HepG2 (cell line): ENCODE results near the gene ATP11A. TPM values are rescaled to one million over a fixed set of nuclear protein-coding genes. Genes with fewer than 3 reads are reported as not detected.

ENCODE experiments used
- AHR ChIP-seq: IDR thresholded peaks from 2 replicates; pipeline ENCODE4 v1.6.1; 2018; ENCODE audit warnings: missing genetic modification reagents, missing compliant biosample characterization
- DMTF1 ChIP-seq: sonication (generic); formaldehyde crosslinking; IDR thresholded peaks from 2 replicates; pipeline ENCODE4 v1.4.0; 2020; ENCODE audit warnings: mild to moderate bottlenecking, missing genetic modification reagents
- ELF3 ChIP-seq: IDR thresholded peaks from 2 replicates; pipeline ENCODE4 v1.6.1; 2016; ENCODE audit warnings: missing genetic modification reagents, missing compliant biosample characterization
- MAZ ChIP-seq, 2 experiments: sonication (generic) in 1 of 2; formaldehyde crosslinking in 1 of 2; IDR thresholded peaks; 2 replicates each; pipeline versions ENCODE4 v1.5.0 to v1.6.1; 2012 to 2020; ENCODE audit warnings: low read depth in 2 of 2, mild to moderate bottlenecking in 2 of 2, borderline replicate concordance in 1 of 2, improper control_type of control experiment in 1 of 2, low read length in 1 of 2, missing genetic modification reagents in 1 of 2, moderate library complexity in 1 of 2
- MIER3 ChIP-seq: IDR thresholded peaks from 2 replicates; pipeline ENCODE4 v1.6.1; 2016; ENCODE audit warnings: missing compliant biosample characterization, borderline replicate concordance
- NFE2L2 ChIP-seq: fragments of 150-350 bp; IDR thresholded peaks from 2 replicates; pipeline ENCODE4 v1.6.1; 2014; ENCODE audit warnings: low read length
- PAF1 ChIP-seq: IDR thresholded peaks from 2 replicates; pipeline ENCODE4 v1.6.1; 2016; ENCODE audit warnings: missing genetic modification reagents, missing compliant biosample characterization
- PITX1 ChIP-seq: sonication (generic); formaldehyde crosslinking; IDR thresholded peaks from 2 replicates; pipeline ENCODE4 v1.5.1; 2020; ENCODE audit warnings: mild to moderate bottlenecking, missing genetic modification reagents
- ZBTB33 ChIP-seq: sonication (generic); formaldehyde crosslinking; IDR thresholded peaks from 2 replicates; pipeline ENCODE4 v1.4.0; 2020; ENCODE audit warnings: missing genetic modification reagents
- ZMYM4 ChIP-seq: sonication (generic); formaldehyde crosslinking; IDR thresholded peaks from 2 replicates; pipeline ENCODE4 v1.8.1; 2023; ENCODE audit warnings: mild to moderate bottlenecking, missing genetic modification reagents
- ZNF142 ChIP-seq: sonication (generic); formaldehyde crosslinking; IDR thresholded peaks from 2 replicates; pipeline ENCODE4 v1.4.0; 2020; ENCODE audit warnings: missing genetic modification reagents
- polyA plus RNA-seq, 8 experiments: library from polyadenylated mRNA; depleted of rRNA in 3 of 8; stranded (reverse) in 7 of 8; unstranded in 1 of 8; fragments of >200 nt; fragmentation: Illumina TruSeq in 4 of 8; extraction: Trizol in 4 of 8; gene quantifications; 2 replicates each; pipeline versions ENCODE4 v1.2.1 to v1.2.3, GENCODE V29; 2011 to 2016; ENCODE audit warnings: low read depth in 4 of 8, missing spikeins in 1 of 8, mixed read lengths in 1 of 8; ENCODE audit not compliant: insufficient read depth in 1 of 8
- total RNA-seq, 5 experiments: library from RNA; depleted of rRNA; stranded (reverse); fragments of >200 nt; fragmentation: Illumina TruSeq; extraction: Trizol; gene quantifications; 2 replicates each; pipeline ENCODE4 v1.2.3, GENCODE V29; 2016; ENCODE audit warnings: low read depth in 1 of 5

Gene ATP11A
- total and polyA plus RNA-seq, 2 of the 13 experiments (the other 11 are each of a cell fraction or from before 2014, with no cell fraction given): 18.4 to 20.1 TPM

GRCh38 chr13:112931028-112931934 lies 241.4 kb downstream of the ATP11A start (continued):
- TF ChIP-seq PITX1 (CRISPR knock-in tag) (no peak), MIER3 (CRISPR knock-in tag) (no peak), ELF3 (CRISPR knock-in tag) (0 out of 2 replicates have a peak, but pooled peaks have one; percentile 14), NFE2L2 (no peak), ZBTB33 (CRISPR knock-in tag) (no peak), PAF1 (no peak), DMTF1 (CRISPR knock-in tag) (no peak), MAZ (IDR thresholded peaks at IDR 0.05; ENCODE audit: borderline replicate concordance, low read depth, low read length) (no peak), MAZ (CRISPR knock-in tag; IDR thresholded peaks at IDR 0.05; ENCODE audit: low read depth) (0 out of 2 replicates have a peak, but pooled peaks have one; percentile 21), AHR (CRISPR knock-in tag) (no peak), ZMYM4 (no peak), ZNF142 (CRISPR knock-in tag) (no peak)
